ENCODE results near the gene ZSWIM4.
"Not testable (repeated sequence)": the region's sequence is repeated elsewhere in the genome, so short reads cannot be mapped to it uniquely, and the experiment has no call there.

- TF ChIP-seq CHD1 (IDR thresholded peaks at IDR 0.05; ENCODE audit: low read depth, low read length); SMC3 (IDR thresholded peaks at IDR 0.05; ENCODE audit: low read depth, low read length); RCOR1 (IDR thresholded peaks at IDR 0.05; ENCODE audit: insufficient replicate concordance, low read length); POLR2A (IDR thresholded peaks at IDR 0.05; ENCODE audit: low read depth, low read length); RAD21 (IDR thresholded peaks at IDR 0.05; ENCODE audit: low read length); USF2 (IDR thresholded peaks at IDR 0.05; ENCODE audit: low read depth, low read length); FOS (IDR thresholded peaks at IDR 0.05; ENCODE audit: low read depth, low read length); CEBPB (IDR thresholded peaks at IDR 0.05; ENCODE audit: low read depth, low read length); MAFK (IDR thresholded peaks at IDR 0.05; ENCODE audit: low read depth, low read length); RFX5 (IDR thresholded peaks at IDR 0.05; ENCODE audit: low read depth, low read length); BHLHE40 (IDR thresholded peaks at IDR 0.05; ENCODE audit: low read depth, low read length); MAZ (IDR thresholded peaks at IDR 0.05; ENCODE audit: borderline replicate concordance, low read depth, low read length): not testable (repeated sequence)
- TF ChIP-seq, protein P1, sequence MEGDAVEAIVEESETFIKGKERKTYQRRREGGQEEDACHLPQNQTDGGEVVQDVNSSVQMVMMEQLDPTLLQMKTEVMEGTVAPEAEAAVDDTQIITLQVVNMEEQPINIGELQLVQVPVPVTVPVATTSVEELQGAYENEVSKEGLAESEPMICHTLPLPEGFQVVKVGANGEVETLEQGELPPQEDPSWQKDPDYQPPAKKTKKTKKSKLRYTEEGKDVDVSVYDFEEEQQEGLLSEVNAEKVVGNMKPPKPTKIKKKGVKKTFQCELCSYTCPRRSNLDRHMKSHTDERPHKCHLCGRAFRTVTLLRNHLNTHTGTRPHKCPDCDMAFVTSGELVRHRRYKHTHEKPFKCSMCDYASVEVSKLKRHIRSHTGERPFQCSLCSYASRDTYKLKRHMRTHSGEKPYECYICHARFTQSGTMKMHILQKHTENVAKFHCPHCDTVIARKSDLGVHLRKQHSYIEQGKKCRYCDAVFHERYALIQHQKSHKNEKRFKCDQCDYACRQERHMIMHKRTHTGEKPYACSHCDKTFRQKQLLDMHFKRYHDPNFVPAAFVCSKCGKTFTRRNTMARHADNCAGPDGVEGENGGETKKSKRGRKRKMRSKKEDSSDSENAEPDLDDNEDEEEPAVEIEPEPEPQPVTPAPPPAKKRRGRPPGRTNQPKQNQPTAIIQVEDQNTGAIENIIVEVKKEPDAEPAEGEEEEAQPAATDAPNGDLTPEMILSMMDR (conservative IDR thresholded peaks at IDR 0.05; ENCODE audit: low read depth, low read length) = not testable (repeated sequence)
- TF ChIP-seq, protein P2, sequence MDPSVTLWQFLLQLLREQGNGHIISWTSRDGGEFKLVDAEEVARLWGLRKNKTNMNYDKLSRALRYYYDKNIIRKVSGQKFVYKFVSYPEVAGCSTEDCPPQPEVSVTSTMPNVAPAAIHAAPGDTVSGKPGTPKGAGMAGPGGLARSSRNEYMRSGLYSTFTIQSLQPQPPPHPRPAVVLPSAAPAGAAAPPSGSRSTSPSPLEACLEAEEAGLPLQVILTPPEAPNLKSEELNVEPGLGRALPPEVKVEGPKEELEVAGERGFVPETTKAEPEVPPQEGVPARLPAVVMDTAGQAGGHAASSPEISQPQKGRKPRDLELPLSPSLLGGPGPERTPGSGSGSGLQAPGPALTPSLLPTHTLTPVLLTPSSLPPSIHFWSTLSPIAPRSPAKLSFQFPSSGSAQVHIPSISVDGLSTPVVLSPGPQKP (IDR thresholded peaks at IDR 0.05; ENCODE audit: borderline replicate concordance, low read depth, low read length) = not testable (repeated sequence)
Measured at GRCh38 chr19:13793317-13793716, 1.9 kb upstream of the ZSWIM4 start.
